ENCODE data around the gene MEN1.

The MEN1 gene

GRCh38 chr11:64792482-64792881, 17.9 kb downstream of the MEN1 start:
- H3K4me3 ChIP-seq (replicated peaks; ENCODE audit: low read depth, low read length) = no peak overlapping the region
- TF ChIP-seq, protein P1, sequence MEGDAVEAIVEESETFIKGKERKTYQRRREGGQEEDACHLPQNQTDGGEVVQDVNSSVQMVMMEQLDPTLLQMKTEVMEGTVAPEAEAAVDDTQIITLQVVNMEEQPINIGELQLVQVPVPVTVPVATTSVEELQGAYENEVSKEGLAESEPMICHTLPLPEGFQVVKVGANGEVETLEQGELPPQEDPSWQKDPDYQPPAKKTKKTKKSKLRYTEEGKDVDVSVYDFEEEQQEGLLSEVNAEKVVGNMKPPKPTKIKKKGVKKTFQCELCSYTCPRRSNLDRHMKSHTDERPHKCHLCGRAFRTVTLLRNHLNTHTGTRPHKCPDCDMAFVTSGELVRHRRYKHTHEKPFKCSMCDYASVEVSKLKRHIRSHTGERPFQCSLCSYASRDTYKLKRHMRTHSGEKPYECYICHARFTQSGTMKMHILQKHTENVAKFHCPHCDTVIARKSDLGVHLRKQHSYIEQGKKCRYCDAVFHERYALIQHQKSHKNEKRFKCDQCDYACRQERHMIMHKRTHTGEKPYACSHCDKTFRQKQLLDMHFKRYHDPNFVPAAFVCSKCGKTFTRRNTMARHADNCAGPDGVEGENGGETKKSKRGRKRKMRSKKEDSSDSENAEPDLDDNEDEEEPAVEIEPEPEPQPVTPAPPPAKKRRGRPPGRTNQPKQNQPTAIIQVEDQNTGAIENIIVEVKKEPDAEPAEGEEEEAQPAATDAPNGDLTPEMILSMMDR (IDR thresholded peaks at IDR 0.05; ENCODE audit: low read length, missing control alignments) = no peak
- DNase-seq (ENCODE audit: low read depth) = no peak

- no peak overlapping the region for H3K4me3 ChIP-seq (replicated peaks; ENCODE audit: low read depth, low read length)
- DNase-seq (ENCODE audit: low read depth) = no peak
- TF ChIP-seq, protein P1 (IDR thresholded peaks at IDR 0.05; ENCODE audit: low read length, missing control alignments) = no peak
Measured at GRCh38 chr11:64791781-64792291, 18.5 kb downstream of the MEN1 start.

DNA sequence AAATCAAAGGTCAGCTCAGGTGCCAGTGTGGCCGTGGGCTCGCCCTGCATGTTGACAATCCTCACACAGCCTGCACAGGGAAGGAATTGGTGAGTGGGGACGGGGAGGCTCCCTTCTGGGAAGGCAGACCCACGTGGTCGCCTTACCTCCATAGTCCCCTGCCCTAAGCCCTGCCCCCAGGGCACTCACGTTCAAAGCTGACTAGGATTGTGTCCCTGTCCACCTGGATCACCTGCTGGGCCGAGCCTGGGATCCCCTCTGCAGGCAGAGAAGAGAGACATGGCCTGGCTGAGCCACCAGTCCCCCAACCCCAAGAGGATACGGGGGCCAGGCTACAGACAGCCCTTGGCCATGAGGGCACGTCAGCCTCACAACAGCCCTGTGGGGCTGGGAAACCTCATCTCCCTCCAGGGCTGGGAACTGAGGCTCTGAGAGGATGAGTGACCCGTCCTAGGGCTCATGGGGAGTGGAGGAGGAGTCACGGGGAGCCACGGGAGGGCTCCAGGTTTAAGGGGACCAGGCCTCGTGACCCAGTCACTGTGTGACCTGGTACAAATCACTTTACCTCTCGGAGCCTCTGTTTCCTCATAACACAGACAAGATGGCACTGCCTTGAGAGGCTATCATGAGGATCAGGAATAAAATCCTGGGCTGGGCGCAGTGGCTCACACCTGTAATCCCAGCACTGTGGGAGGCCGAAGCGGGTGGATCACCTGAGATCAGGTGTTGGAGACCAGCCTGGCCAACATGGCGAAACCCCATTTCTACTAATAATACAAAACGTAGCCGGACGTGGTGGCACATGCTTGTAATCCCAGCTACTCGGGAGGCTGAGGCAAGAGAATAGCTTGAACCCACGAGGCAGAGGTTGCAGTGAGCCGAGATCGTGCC, 19.9 kb downstream of the MEN1 start:
- no peak overlapping the region for H3K4me3 ChIP-seq (replicated peaks; ENCODE audit: low read depth, low read length)
- no peak for DNase-seq (ENCODE audit: low read depth)
- TF ChIP-seq, protein P1 (IDR thresholded peaks at IDR 0.05; ENCODE audit: low read length, missing control alignments) = no peak

DNA sequence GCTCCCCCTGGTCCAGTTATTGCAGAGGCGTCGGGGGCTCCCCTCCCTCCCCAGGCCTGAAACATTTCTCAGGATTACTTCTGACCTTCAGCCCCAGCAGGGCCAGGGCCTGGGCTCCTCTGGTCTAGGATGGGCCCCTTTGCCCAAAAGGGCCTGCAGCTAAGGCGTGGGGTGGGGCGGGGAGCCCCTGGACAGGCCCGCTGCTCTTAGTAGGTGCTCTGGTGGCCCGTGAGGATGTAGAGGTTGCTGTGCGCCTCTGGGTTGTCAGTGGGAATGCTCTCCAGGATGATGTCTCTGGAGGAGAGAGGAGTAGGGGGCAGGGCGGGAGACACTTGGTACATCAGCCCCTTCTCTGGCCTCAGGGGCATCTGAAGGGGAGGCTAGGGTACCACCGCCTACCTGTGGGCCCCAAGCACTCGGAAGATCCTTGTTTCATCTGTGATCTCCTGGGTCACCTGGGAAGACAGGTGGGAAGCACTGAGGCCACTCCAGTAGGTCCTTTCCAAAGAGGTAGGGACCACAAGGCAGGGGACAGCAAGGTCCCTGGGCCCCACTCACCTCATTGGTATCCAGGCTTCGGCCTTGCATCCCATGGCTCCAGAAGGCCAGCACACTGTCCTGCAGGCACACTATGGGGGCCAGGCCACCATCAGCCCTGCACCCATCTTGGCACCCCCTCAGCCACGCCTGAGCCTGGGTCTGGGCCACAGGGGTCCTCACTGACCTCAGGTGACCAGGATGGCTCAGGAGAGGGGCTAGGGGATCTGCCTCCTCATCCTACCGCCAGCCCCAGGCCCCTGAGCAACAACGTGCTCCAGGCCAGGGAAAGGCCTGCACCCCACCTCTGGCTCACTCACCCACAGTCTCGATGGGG, 20.8 kb downstream of the MEN1 start:
- DNase-seq (ENCODE audit: low read depth) = no peak
- H3K4me3 ChIP-seq (replicated peaks; ENCODE audit: low read depth, low read length) = no peak overlapping the region
- TF ChIP-seq, protein P1 (IDR thresholded peaks at IDR 0.05; ENCODE audit: low read length, missing control alignments) = no peak

GRCh38 chr11:64788321-64789215, 21.8 kb downstream of the MEN1 start:
- TF ChIP-seq, protein P1 (IDR thresholded peaks at IDR 0.05; ENCODE audit: low read length, missing control alignments) = no peak
- no peak overlapping the region for H3K4me3 ChIP-seq (replicated peaks; ENCODE audit: low read depth, low read length)
- DNase-seq (ENCODE audit: low read depth) = no peak
